ENCODE measurements around the gene SLC25A34.

- TF ChIP-seq JUND (IDR thresholded peaks at IDR 0.05) (no peak), TAF1 (IDR thresholded peaks at IDR 0.05; ENCODE audit: borderline replicate concordance, low read depth, low read length) (no peak), CTCF (IDR thresholded peaks at IDR 0.05) (no peak), EZH2phosphoT487 (IDR thresholded peaks at IDR 0.05; ENCODE audit: borderline replicate concordance, low read depth) (no peak), FOXM1 (IDR thresholded peaks at IDR 0.05; ENCODE audit: low read depth) (no peak), CHD2 (IDR thresholded peaks at IDR 0.05; ENCODE audit: low read length, partially characterized antibody) (no peak), POLR2AphosphoS5 (IDR thresholded peaks at IDR 0.05; ENCODE audit: low read depth, low read length) (no peak), TEAD4 (IDR thresholded peaks at IDR 0.05; ENCODE audit: borderline replicate concordance, insufficient read depth) (no peak), EP300 (IDR thresholded peaks at IDR 0.05; ENCODE audit: borderline replicate concordance in 1 of 2, low read depth in 1 of 2, low read length in 1 of 2) (no peak), SMC3 (IDR thresholded peaks at IDR 0.05; ENCODE audit: low read depth, low read length) (no peak), MAX (IDR thresholded peaks at IDR 0.05; ENCODE audit: low read depth) (no peak)
Measured at GRCh38 chr1:15762546-15762945, 26.5 kb downstream of the SLC25A34 start.

Data from SK-N-SH (cell line).